RPMI7951 (cell line): Measurements from ENCODE around the gene TRPM2. TPM values are rescaled to one million over a fixed set of nuclear protein-coding genes. Genes with fewer than 3 reads are reported as not detected.
A peak's percentile ranks its signal among the peaks of the same experiment; 100 is the strongest.
"Not testable (repeated sequence)": the region's sequence is repeated elsewhere in the genome, so short reads cannot be mapped to it uniquely, and the experiment has no call there.

Experiments used
- DNase-seq: peaks from one replicate; pipeline ENCODE4 v3.0.0-alpha.2; 2012; ENCODE audit warnings: low read depth
- total RNA-seq: library from RNA; depleted of rRNA; stranded (reverse); fragments of >200 nt; shearing (Covaris generic); gene quantifications from 2 replicates; pipeline ENCODE4 v1.2.3, GENCODE V29; 2014

The TRPM2 gene
- total RNA-seq, 1 experiment from 2014 or later: 6.7 TPM

DNA sequence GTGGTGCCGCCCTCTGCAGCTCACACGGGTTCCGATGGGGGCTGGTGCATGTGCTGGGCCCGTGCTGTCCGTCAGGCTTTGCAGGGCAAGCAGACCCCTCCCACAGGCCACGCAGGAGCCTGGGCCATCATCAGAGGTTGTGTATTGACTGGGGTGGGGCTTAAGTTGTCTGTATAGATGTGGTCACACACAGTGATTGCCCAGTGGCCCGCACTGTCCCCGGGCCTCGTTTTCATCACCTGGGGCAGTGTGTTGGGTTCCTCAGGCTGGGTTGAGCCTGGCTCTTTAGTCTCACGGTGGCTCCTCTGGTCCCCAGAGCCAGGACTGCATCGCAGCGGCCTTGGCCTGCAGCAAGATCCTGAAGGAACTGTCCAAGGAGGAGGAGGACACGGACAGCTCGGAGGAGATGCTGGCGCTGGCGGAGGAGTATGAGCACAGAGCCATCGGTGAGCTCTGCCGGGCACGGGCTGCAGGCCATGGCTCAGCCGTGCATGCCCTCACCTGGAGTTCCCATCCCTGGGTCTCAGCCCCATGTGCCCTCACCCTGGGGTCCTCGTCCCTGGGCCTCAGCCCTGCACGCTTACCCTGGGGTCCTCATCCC lies 44.1 kb downstream of the TRPM2 start:
- no peak for DNase-seq

DNA sequence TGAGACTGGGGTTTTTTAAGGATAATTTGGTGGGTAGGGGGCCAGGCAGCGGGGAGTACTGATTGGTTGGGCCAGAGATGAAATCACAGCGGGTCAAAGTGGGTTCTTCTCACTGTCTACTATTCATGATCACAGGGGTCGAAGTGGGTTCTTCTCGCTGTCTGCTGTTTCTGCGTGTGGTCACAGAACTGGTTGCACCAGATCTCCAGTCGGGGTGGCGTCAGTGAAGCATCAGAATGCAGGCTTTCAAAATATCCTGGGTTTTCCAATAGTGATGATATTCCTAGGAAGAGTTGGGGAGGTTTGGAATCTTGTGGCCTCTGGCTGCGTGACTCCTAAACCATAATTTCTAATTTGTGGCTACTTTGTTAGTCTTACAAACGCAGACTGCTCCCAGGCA lies 45.1 kb downstream of the TRPM2 start:
- peak; percentile 19 for DNase-seq

DNA sequence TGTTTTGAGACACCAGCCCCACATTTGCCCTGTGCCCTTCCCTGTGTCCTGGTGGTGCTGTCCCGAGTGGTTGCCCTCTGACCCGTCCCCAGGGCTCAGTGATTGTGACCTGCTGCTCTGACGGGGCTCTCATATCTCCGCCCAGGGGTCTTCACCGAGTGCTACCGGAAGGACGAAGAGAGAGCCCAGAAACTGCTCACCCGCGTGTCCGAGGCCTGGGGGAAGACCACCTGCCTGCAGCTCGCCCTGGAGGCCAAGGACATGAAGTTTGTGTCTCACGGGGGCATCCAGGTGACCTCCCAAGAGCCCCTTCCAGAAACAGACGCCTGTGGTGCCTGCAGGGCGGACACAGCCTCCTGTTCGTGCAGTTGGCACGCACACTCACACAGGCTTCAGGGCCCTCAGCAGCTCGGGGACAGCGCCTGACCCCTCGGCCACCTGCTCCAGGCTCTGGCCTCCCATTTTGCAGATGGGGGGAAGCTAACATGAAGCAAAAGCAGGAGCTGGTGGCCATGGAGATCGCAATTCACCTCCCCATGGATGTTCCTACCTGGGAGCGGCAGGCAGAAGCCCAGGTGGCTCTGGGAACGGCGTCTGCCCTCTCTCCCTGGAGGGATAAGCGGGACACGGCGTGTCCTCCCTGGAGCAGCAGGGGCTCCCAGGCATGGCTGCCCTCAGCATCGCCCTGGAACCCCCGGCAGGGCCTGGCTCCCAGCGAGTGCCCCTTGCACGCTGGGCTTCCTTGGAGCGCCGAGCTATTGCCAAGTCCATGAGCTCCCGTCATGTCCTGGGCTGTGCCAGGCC lies 45.9 kb downstream of the TRPM2 start:
- DNase-seq: no peak

DNA sequence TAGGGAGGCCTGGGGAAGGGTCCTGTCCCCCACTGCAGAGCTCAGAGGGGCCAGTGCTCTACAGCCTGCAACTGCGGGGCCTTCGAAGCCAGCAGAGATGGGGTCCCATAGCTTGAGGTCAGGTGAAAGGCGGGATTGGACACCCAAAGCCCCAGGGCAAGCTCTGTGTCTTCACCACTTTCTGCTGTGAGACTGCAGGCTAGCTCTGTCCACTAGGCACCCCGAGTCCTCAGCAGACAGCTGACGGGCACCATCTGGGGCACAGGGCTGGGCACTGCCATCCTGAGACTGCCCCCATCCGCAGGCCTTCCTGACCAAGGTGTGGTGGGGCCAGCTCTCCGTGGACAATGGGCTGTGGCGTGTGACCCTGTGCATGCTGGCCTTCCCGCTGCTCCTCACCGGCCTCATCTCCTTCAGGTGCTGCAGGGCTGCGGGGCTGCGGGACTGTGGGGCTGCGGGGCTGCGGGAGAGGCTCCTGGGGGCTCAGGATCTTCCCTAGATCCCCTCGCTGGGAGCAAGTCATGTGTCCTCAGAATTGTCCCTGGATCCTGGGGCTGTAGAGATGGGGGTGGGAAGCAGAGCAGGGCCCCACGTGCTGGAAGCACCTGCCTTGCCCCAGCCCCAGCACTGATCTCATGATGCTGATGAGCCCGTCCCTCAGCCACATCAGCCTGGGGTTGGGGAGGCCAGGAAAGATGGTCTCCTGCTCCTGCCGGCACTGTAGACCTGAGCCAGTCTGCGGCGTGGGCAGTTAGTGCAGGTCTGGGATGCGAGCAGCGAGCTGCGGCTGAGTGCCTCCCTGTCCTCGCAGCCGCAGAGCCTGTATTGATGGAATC lies 46.8 kb downstream of the TRPM2 start:
- DNase-seq: no peak

DNA sequence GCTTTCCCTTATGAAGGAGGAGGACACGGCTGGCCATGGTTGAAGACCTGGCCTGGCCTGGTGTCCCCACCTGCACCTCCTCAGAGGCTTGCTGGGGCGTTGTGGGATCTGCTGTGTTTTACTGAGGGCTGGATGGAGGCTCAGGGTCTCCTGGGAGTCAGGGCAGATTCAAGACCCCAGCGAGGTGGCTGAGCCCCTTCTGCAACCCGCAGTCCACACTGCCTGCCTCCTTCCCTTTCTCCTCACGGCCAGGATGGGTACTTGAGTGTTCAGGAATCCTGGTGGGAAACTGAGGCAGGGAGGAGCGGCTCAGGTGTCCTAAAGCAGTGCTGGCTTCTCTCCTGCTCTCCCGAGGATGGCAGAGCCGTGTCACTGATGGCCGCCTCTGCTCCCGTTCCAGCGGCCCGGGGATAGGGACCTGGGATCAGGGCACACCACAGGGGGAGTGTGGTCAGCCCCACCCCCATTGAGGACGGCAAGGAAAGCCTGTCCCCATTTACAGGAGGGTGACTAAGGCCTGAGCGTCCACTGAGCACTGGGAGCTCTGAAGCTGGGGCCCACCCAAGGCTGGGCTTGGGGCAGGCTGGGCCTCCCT lies 47.5 kb downstream of the TRPM2 start:
- DNase-seq: no peak

DNA sequence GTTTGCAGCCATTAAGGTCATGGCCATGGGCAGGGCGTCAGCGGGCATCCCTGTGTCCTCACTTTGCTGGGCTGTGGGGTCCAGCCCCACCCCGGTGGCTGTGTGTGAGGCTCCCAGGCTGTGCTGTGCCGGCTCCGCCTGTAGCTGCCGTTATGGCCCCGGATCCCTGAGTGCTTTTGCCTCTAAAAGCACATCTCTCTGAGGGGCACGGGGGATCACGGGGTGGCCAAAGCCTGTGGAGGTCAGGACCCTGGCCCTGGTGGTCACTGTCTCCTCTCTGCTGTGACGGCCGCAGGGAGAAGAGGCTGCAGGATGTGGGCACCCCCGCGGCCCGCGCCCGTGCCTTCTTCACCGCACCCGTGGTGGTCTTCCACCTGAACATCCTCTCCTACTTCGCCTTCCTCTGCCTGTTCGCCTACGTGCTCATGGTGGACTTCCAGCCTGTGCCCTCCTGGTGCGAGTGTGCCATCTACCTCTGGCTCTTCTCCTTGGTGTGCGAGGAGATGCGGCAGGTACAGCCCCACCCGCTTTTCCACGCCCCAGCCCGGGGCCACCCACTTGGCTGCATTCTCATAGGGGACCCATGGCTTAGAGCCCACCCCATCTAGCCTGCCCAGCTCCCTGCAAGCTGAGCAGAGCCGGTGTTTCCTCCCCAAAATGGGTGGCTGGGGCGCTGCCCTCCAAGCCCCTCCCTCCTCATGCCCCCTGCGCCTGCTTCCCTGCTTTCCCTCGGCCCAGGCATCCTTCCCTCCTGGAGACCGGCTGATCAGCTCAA lies 48.2 kb downstream of the TRPM2 start:
- no peak for DNase-seq

DNA sequence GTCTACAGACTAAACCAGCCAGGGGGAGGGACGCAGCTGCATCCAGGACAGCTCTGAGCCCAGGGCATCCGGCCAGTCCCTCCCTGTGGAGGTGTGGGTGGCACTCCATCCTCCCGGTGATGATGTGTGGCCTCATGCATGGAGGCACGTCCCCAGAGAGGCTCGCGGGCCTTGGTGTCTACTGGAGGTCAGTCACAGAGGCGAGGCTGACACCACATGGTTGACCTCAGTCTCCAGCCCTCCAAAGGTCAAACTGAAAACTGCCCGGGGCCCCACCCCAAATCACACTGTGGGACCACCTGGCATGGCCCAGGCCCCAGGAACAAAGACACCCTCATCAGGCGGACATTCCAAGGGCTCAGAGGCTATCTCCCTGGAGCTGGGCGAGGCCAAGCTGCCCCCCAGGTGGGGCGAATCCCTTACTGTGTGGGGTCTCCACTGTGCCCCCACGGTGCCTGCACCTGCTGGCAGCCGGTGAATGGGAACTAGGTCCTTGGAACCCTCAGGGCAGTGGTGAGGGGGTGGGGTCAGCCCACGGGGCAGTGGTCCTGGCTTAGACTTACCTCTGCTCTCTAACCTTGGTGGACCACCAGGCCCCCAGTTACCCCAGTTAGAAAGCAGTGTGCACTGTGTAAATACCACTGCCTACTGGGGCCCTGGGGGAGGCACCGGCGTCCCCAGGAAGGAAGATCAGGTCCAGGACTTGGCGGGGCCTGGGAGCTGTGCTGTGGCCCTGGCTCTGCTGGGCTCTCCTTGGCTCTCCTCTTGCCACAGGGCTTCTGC lies 49.1 kb downstream of the TRPM2 start:
- DNase-seq: peak; percentile 24

DNA sequence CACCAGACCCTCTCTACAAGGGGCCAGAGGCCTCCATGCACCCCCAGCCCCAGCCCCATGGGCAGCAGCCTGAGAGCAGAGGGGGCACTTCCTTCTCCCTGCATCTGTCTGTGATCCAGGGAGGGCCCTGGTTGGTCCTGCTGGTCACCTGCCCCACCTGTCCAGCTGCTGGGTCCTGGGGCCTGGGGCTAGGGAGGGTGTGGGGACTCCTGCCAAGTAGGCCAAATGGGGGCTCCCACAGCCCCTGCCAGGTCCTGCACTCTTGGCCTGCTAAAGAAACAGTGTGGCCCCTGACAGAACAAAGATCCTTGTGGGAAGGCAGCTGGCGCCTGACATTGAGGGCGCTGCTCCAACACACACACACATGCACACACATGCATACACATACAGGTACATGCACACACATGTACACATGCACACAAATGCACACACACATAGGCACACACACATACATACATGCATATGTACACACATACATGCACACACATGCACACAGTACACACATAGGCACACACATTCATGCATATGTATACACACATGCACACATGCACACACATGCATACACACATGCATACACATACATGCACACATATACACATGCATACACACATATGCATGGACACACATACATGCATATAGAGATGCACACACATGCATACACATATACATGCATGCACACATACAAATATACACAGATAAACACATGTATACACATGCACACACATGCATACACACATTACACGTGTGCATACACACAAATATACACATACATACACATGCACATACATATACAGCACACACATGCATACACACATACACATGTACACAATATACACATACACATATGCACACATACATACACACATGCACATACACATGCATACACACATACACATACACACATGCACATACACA lies 49.9 kb downstream of the TRPM2 start:
- DNase-seq: no peak

DNA sequence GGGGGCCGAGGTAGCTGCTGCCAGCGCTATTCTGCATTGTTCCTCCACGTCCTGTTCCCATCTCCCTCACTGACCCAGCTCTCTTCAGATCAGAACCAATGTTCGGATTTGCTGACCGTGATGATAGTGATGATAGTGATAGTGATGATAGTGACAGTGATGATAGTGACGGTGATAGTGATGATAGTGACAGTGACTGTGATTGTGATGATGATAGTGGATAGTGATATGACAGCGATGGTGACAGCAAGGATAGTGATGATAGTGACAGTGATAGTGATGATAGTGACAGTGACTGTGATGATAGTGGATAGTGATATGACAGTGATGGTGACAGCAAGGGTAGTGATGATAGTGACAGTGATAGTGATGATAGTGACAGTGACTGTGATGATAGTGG lies 51.1 kb downstream of the TRPM2 start:
- not testable (repeated sequence) for DNase-seq

DNA sequence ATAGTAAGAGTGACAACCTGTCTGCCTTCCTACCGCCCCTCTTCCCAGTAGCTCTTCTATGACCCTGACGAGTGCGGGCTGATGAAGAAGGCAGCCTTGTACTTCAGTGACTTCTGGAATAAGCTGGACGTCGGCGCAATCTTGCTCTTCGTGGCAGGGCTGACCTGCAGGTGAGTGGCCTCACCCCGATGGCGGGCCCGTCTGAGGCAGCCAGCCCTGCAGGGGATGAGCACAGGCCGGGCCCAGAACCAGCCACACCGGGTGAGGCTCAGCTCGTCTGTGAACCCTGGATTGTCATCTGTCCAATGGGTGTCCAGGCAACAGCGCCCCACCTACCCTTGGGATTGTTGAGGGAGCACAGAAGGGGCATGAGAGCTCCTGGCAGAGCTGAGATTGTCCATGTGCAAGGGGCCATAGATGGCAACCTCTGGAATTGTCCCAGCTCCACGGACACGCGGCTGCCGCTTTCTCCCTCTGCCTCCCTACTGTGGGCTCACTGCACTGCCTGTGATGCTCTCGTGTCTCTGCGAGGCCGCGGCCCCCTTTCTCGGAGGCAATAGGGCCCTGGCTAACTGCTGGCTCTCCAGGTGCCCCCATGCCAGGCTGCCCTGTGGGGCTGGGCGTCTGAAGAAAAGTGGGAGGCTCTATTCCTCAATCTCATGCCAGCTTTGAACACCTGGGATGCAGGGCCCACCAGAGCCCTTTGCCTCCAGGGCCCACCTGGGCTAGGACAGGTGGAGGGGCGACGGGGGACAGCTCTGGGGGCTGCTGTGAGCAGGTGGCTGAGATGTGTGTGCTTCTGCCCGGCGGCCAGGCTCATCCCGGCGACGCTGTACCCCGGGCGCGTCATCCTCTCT lies 51.9 kb downstream of the TRPM2 start:
- no peak for DNase-seq

DNA sequence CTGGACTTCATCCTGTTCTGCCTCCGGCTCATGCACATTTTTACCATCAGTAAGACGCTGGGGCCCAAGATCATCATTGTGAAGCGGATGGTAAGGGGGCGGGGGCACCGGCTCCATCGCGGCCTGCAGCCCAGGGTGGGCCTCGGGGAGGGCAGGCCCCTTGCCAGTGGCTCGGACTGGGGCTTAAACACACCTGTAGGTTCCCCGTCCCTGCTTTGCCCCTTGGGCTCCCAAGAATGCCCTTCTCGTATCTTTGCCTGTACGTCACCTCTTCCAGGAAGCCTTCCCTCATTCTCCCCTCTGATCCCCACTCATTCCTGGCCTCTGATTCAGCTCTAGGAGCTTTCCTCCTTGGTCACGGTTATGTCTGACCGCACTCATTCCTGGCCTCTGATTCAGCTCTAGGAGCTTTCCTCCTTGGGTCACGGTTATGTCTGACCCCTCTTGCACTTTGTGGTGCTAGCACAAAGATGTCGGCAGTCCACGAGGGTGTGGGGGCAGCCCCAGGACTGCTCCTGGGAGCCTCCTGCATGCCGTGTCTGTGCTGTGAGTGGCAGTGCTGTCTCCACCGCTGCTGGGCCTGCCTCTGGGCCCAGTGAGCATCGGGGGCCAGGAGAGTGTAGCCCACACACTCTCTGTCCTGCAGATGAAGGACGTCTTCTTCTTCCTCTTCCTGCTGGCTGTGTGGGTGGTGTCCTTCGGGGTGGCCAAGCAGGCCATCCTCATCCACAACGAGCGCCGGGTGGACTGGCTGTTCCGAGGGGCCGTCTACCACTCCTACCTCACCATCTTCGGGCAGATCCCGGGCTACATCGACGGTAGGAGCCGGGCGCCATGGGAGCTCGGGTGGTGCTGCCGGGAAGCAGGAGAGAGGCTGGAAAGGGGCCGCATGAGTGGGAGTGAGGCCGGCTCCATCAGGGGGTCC lies 52.8 kb downstream of the TRPM2 start:
- DNase-seq: peak; percentile 85

DNA sequence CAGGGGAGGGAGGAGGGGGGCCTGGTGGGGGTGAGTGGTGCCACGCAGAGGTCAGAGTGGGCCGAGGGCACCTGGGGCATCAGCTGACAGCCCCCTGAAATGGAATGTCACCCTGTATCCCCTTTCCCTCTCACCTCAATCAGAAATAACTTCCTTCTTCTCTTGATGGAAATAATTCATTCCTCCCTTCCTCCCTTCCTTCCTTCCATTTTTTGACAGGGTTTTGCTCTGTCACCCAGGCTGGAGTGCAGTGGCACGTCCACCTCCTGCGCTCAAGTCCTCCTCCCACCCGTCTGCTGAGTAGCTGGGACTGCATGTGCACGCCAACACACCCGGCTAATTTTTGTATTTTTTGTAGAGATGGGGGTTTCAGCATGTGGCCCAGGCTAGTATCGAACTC lies 53.5 kb downstream of the TRPM2 start:
- DNase-seq: no peak

DNA sequence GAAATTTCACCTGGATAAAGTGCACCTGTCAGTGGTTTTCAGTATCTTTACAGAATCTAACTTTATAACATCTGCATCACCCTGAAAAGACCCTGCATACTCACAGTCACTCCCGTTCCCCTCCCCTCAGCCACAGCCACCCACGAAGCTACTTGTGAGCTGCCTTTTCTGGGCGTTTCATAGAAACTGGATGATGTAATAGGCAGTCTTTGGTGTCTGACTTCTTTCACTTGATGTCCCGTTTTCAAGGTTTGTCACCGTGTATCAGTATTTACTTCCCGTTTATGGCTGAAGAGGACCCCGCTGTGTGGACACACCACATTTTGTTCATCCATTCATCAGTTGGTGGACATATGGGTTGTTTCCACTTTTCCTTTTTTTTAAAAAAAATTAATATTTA lies 54.1 kb downstream of the TRPM2 start:
- DNase-seq: peak; percentile 12

DNA sequence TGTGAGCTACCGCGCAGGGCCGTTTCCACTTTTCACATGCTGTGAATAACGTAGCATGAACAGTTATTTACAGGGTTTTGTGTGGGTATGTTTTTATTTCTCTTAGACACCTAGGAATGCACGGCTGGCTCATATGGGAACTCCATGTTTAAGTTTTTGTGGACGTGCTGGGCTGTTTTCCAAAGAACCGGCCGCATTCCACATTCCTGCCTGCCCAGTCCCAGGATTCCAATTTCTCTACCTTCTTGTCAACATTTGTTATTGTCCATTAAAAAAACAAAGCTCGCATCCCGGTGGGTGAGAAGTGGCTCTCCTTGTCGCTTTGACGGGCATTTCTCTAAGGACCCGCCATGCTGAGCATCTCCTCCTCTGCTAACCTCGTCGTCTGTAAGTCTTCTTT lies 54.8 kb downstream of the TRPM2 start:
- DNase-seq: no peak

DNA sequence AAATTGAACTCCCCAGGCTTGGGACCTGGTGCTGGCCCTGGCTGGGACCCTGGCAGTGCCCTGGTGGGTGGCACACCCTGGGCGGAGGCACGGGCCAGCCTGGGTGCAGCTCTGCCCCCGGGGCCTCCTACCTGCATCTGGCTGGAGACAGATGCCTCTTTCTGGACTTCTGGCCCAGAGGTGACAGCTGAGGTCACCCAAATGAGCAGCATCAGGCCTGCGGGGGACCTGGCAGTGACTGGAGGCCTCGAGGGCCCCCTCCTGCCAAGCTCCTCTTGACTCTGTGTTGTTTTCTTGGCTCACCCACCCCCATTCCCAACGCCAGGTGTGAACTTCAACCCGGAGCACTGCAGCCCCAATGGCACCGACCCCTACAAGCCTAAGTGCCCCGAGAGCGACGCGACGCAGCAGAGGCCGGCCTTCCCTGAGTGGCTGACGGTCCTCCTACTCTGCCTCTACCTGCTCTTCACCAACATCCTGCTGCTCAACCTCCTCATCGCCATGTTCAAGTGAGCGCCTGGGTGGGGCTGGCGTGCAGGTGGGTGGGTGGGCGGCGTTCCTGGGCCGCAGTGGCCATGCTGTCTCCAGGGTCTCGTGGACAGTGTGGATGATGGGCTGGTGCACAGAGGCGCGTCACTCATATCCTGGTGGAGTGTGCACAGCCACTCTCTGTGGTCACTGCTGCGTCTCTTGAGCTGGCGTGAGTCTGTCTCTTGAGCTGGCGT lies 60.3 kb downstream of the TRPM2 start:
- no peak for DNase-seq

DNA sequence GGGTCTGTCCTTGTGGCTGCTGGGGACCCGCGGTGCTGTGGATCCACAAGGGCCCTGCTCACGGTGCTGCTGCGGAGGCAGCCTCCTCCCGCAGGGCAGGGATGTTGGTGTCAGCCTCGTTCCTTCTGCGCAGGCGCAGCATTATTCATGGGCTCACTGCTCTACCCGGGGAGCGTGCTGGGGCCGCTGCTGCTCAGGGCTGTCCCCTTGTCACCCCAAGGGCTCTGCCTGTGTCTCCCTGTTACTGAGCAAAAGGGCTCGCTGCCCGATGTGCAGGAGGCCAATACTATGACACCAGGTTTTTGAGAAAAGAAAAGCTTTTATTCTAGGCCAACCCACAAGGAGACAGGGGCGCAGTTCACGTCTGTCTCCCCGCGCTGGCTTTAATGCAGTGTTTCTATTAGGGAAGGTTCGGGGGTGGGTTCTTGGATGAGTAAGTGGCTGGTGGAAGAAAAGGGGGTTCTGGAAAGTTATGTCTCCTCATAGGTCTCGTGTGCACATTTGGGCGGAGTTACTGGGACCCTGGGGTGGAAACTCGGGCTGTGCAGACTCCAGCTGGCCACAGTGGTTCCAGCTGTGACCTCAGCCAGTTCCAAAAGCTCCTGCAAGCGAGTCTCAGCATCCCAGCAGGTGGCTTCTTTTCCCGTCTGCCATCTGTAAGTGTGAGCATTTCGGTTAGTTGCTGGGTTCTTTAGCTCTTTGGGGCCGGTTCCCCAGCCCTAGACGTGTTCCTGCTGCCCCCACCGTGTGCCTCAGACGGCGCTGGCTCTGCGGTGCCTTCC lies 61.1 kb downstream of the TRPM2 start:
- DNase-seq: no peak
